Measurements from ENCODE around the gene KRT26.
"Not testable (repeated sequence)": the region's sequence is repeated elsewhere in the genome, so short reads cannot be mapped to it uniquely, and the experiment has no call there.

Gene KRT26

DNA sequence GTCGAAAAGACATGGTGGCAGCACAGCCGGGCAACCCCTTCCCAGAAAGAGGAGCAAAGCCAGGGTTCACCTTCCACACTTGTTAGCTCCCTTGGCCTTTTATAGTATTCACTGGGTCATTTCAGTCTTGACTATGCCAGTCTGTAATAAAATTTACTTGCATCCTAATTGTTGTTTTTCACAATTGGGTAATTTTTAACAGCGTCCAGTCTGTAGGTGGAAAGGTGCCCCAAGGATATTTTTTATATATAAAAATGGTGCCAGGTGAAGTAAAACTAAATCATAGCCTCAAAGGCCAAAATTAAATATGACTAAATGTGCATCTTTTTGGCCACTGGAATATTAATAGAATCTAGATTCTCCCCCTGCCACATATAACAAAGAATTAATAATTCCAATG is at the start of gene KRT26:
TSS of gene KRT26 (minus strand) at position 101 of the 400 bp plus-strand sequence. CDS start at position 13, 88 bp downstream.
- no peak for DNase-seq (ENCODE audit: low read depth in 2 of 2)

- no peak for DNase-seq (ENCODE audit: low read depth in 2 of 2)
Measured at GRCh38 chr17:40821536-40821935, 49.5 kb upstream of the KRT26 start.

DNA sequence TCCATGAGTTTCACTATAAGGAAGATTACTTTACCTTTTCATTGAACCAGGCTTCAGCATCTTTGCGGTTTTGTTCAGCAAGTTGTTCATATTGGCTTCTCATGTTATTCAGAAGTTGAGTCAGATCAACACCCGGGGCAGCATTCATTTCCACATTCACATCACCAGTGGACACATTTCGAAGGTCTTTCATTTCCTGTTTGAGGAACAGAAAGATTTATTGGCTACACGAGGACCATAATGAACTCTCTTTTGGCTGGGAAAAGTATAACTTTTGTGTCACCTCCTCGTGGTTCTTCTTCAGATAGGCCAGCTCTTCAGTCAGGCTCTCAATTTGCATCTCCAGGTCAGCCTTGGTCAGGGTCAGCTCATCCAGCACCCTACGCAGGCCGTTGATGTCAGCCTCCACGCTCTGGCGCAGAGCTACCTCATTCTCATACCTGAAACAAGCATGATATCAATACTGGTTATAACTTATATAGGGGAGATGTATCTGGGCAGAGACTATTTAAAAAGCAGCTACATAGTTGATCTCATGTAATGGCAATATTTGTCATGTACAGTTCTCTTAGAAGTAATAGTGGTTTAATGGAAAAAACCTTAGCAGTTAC is 48.3 kb upstream of the KRT26 start:
- DNase-seq (ENCODE audit: low read depth in 2 of 2): no peak

GRCh38 chr17:40819528-40820125 is 47.6 kb upstream of the KRT26 start:
- no peak for DNase-seq (ENCODE audit: low read depth in 2 of 2)

GRCh38 chr17:40818733-40819527 is 46.9 kb upstream of the KRT26 start:
- peak; percentile 64 to 71 for DNase-seq (ENCODE audit: low read depth in 2 of 2)

- no peak for DNase-seq (ENCODE audit: low read depth in 2 of 2)
Measured at GRCh38 chr17:40818343-40818732, 46.3 kb upstream of the KRT26 start.

DNA sequence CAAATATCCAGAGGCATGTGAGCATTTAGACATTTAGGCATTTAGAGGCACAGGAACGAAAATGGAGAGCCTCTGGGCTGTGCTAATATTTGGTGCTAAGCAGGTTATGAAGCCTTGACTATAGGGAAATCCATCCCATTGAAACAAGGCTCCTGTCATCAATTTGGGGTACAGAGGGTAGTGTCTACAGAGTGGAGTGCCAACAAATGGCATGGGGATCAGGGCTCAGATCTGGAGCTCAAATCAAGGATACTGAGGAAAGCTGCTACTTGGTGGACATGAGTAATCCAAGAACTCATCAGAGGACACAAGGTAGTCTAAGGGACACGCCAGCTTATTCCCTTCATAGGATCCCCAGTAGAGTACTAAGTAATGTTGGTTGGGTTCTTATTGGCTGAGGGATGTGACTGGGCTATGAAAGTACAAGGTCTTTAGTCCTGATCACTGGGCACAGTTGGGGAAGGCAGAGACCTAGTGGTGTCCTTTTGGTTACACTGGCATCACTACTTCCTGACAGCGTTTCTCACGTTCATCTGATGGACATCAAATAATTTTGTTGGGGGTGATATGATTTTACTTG is 45.2 kb upstream of the KRT26 start:
- no peak for DNase-seq (ENCODE audit: low read depth in 2 of 2)

DNA sequence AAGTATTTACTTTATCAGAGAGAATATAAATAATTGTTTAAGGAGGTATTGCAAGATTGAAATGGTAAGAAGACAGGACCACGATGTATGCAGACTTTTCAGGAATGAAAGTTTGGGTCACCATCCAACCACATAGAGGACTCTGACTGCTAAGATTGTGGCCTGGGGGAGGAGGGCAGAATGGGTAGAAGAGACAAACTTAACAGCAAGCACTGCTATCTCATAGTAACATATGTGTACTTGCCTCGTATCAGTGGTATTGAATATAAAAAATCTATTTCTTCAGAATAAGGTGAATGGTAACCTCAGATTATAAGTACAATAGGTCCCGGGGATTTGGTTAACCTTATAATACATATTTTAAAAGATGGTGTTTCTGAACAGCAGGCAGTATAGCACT is 44.6 kb upstream of the KRT26 start:
- no peak for DNase-seq (ENCODE audit: low read depth in 2 of 2)

GRCh38 chr17:40815381-40815780 is 43.4 kb upstream of the KRT26 start:
- no peak for DNase-seq (ENCODE audit: low read depth in 2 of 2)

DNA sequence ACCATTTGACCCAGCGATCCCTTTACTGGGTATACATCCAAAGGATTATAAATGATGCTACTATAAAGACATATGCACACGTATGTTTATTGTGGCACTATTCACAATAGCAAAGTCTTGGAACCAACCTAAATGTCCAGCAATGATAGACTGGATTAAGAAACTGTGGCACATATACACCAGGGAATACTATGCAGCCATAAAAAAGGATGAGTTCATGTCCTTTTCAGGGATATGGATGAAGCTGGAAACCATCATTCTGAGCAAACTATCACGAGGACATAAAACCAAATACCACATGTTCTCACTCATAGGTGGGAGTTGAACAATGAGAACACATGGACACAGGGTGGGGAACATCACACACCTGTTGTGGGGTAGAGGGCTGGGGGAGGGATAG is 42.7 kb upstream of the KRT26 start:
- not testable (repeated sequence) for DNase-seq (ENCODE audit: low read depth in 2 of 2)

DNA sequence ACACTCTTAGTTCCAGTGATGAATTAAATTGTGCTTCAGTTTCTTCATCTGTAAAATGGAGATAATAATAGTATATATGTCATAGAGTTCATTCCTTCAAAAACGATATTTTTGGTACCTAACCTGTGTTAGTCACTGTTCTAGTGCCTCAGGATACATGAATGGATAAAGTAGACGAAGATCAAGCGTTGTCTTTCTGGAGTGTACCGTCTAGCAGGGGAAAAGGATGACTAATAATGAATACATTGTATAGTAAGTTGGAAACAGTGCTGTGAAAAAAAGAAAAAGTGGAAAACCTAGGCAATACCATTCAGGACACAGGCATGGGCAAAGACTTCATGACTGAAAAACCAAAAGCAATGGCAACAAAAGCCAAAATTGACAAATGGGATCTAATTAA is 41.8 kb upstream of the KRT26 start:
- no peak for DNase-seq (ENCODE audit: low read depth in 2 of 2)

GRCh38 chr17:40812639-40813038 is 40.6 kb upstream of the KRT26 start:
- DNase-seq (ENCODE audit: low read depth in 2 of 2): no peak

DNA sequence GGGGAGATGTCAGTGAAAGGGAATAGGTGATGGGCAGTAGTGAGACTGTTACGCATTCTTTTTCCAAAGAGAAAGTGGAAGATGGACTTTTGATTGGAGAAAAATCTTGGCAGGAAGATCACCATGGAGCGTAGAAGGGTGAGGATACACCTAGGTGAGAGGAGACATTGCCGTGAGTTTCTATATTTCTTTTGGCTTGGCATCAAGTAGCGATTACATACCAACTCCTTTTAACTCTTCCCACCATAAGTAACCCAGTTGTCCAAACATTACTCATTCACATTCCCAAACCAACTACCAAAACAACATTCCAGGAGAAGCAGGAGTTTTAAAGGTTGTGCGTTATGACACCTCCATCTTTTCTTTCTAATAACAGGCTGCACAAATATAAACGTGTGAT is 38.5 kb upstream of the KRT26 start:
- DNase-seq (ENCODE audit: low read depth in 2 of 2): no peak

GRCh38 chr17:40809721-40810421 is 37.9 kb upstream of the KRT26 start:
- no peak for DNase-seq (ENCODE audit: low read depth in 2 of 2)

- no peak for DNase-seq (ENCODE audit: low read depth in 2 of 2)
Measured at GRCh38 chr17:40806131-40806530, 34.1 kb upstream of the KRT26 start.

- peak; percentile 48 to 56 for DNase-seq (ENCODE audit: low read depth in 2 of 2)
Measured at GRCh38 chr17:40803617-40804082, 31.6 kb upstream of the KRT26 start.

DNA sequence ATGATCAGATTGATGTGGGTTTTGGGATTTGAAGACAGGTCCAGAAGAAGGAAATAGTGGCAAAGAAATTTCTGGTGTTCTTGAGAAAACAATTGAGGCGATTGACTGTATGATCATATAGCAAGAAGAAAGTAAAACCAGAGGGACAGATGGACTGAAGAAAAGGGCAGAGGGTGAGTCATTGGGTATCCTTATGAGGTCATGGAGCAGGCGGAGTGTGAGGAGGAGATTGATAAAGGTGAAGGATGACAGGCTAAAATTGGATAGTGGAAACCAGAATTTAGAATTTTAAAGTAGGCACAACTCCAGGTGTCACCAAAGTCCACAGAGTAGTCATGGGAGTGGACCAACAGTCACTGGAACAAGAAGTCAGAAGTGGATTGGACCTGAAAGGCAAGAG is 29.2 kb upstream of the KRT26 start:
- no peak for DNase-seq (ENCODE audit: low read depth in 2 of 2)

DNA sequence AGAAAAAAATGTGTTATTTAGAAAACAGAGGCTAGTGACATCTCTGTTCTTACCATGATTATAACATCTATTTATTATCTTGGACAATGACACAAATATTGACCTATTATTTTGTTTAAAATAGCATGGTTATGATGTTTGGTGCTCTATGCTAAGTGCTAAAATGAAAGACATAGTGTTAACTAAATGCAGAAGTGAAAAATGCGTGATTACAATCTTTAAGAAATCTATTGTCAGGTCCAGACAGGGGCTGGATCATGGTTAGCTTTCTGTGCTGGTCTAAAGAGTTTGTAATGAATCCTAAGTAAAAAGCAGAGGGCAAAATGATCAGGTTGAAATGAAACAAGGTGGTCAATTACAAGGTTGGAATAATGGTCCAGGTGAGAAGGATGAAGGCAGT is 28.4 kb upstream of the KRT26 start:
- no peak for DNase-seq (ENCODE audit: low read depth in 2 of 2)

DNA sequence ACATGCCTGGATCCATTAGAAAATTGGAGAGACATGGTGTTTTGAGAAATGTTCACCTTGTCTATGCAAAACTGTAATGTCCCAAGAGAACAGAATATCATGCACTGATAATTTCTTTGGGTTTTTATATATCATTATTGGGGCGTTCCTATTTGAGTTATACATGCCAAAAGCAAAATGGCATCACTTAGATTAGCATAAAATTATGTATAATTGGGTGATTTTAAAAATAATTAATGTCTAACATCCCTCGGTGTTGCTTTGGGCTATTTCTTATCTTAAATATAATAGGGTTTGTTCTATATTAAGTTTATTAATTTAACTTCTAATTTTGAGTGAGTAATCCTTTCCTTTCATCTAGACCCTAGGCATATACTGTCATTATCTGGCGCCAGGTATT is 27.9 kb upstream of the KRT26 start, which contains the start of gene KRT28:
TSS of gene KRT28 (minus strand) at position 101 of the 400 bp plus-strand sequence. CDS start at position 35, 66 bp downstream.
- DNase-seq (ENCODE audit: low read depth in 2 of 2): no peak

DNA sequence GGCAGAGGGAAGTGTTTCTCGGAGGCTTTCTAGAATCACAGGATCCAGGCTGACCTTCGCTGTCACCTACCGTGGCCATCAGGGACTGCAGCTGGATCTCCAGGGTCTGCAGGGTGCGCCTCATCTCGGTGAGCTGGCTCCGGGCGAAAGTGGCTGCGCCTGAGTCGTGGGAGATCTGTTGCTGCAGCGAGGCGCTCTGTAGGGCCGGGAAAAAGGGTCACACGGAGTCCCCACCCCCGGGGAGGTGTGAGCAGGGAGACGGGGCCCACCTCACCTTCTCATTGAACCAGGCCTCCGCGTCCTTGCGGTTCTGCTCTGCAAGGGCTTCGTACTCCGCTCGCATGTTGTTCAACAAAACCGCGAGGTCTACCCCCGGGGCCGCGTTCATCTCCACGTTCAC is 24.8 kb upstream of the KRT26 start:
- no peak for DNase-seq (ENCODE audit: low read depth in 2 of 2)

DNA sequence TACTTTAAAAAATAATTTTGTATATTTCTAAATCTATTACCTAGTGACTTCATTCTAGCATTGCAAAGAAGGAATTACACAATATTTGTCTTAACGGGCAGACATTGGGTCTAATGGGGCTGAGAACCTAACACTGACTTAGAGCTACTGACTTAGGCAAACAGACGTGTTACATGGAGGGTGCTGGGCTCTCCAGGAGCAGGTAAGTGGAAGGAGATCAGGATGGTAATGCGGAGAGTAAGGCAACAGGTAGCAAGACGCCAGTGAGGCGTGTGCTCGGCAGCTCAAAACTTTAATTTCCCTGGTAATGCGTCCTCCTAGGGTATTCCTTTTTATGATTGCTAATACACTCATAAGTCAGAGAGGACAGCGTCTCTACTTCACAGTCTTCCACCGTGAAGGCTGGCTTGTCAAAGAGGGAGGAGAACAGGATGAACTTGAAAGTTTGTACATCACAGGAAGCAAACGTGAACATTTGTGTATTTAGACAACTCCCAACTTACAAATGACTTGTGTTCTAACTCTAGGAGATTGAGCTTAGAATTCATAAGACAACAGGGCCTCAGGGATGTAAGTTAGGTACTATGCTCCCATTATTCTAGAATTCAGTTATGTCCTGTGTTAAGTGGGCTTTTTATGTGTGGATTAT is 23.1 kb upstream of the KRT26 start:
- no peak for DNase-seq (ENCODE audit: low read depth in 2 of 2)
